ENCODE results near the gene MSGN1.

Gene MSGN1

GRCh38 chr2:17816396-17817245, at the start of gene MSGN1:
Gene MSGN1 (plus strand): TSS chr2:17816460. CDS start chr2:17816519, 59 bp downstream.
- DNase-seq (ENCODE audit: low spot score) = no peak

GRCh38 chr2:17768894-17769293, 47.4 kb upstream of the MSGN1 start:
- no peak for DNase-seq (ENCODE audit: low spot score)

- DNase-seq (ENCODE audit: low spot score) = no peak
Observed at GRCh38 chr2:17771956-17772355, 44.3 kb upstream of the MSGN1 start.

- DNase-seq (ENCODE audit: low spot score) = no peak
Observed at GRCh38 chr2:17772532-17772931, 43.7 kb upstream of the MSGN1 start.

- no peak for DNase-seq (ENCODE audit: low spot score)
Observed at GRCh38 chr2:17780546-17780945, 35.7 kb upstream of the MSGN1 start.

GRCh38 chr2:17781482-17781881, 34.8 kb upstream of the MSGN1 start:
- no peak for DNase-seq (ENCODE audit: low spot score)

GRCh38 chr2:17786727-17787126, 29.5 kb upstream of the MSGN1 start:
- DNase-seq (ENCODE audit: low spot score) = no peak

- no peak for DNase-seq (ENCODE audit: low spot score)
Observed at GRCh38 chr2:17788773-17789172, 27.5 kb upstream of the MSGN1 start.

GRCh38 chr2:17790536-17790935, 25.7 kb upstream of the MSGN1 start:
- DNase-seq (ENCODE audit: low spot score) = no peak

GRCh38 chr2:17791121-17791816, 25.0 kb upstream of the MSGN1 start:
- no peak for DNase-seq (ENCODE audit: low spot score)

- DNase-seq (ENCODE audit: low spot score) = no peak
Observed at GRCh38 chr2:17791817-17792130, 24.5 kb upstream of the MSGN1 start.

GRCh38 chr2:17792515-17792914, 23.7 kb upstream of the MSGN1 start:
- no peak for DNase-seq (ENCODE audit: low spot score)

- DNase-seq (ENCODE audit: low spot score) = no peak
Observed at GRCh38 chr2:17793296-17793695, 23.0 kb upstream of the MSGN1 start.

- no peak for DNase-seq (ENCODE audit: low spot score)
Observed at GRCh38 chr2:17793803-17794354, 22.4 kb upstream of the MSGN1 start.

GRCh38 chr2:17795309-17795708, 21.0 kb upstream of the MSGN1 start:
- no peak for DNase-seq (ENCODE audit: low spot score)

- DNase-seq (ENCODE audit: low spot score) = no peak
Observed at GRCh38 chr2:17798338-17798737, 17.9 kb upstream of the MSGN1 start.

GRCh38 chr2:17799301-17800120, 16.7 kb upstream of the MSGN1 start:
- no peak for DNase-seq (ENCODE audit: low spot score)

GRCh38 chr2:17800219-17800618, 16.0 kb upstream of the MSGN1 start:
- DNase-seq (ENCODE audit: low spot score) = no peak

- no peak for DNase-seq (ENCODE audit: low spot score)
Observed at GRCh38 chr2:17800693-17801458, 15.4 kb upstream of the MSGN1 start.

- DNase-seq (ENCODE audit: low spot score) = no peak
Observed at GRCh38 chr2:17803497-17803896, 12.8 kb upstream of the MSGN1 start.

- no peak for DNase-seq (ENCODE audit: low spot score)
Observed at GRCh38 chr2:17804358-17804757, 11.9 kb upstream of the MSGN1 start.

GRCh38 chr2:17805166-17805565, 11.1 kb upstream of the MSGN1 start:
- DNase-seq (ENCODE audit: low spot score) = no peak
